Parathyroid adenoma (tissue), 2 donors: Measurements from ENCODE around the gene EXOC4.

Source experiments
- H2AFZ ChIP-seq: fragments of 300-600 bp; sonication (generic); one replicate; pipeline ENCODE4 v1.7.0; 2017; ENCODE audit warnings: antibody characterized with exemption, mild to moderate bottlenecking
- H3K27ac ChIP-seq: fragments of 300-600 bp; sonication (generic); one replicate; pipeline ENCODE4 v1.7.0; 2017
- H3K27me3 ChIP-seq: fragments of 300-600 bp; sonication (generic); one replicate; pipeline ENCODE4 v1.7.0; 2017; ENCODE audit warnings: low read length; ENCODE audit not compliant: control insufficient read depth, insufficient read depth
- H3K36me3 ChIP-seq: fragments of 300-600 bp; sonication (generic); one replicate; pipeline ENCODE4 v1.7.0; 2017; ENCODE audit warnings: low read length; ENCODE audit not compliant: control insufficient read depth, insufficient read depth
- H3K4me1 ChIP-seq: fragments of 300-600 bp; sonication (generic); one replicate; pipeline ENCODE4 v1.7.0; 2017; ENCODE audit warnings: control low read depth
- H3K4me2 ChIP-seq: fragments of 300-600 bp; sonication (generic); one replicate; pipeline ENCODE4 v1.7.0; 2017; ENCODE audit warnings: low read length
- H3K4me3 ChIP-seq: fragments of 300-600 bp; sonication (generic); one replicate; pipeline ENCODE4 v1.7.0; 2017; ENCODE audit warnings: low read depth, low read length
- H3K79me2 ChIP-seq: fragments of 300-600 bp; sonication (generic); one replicate; pipeline ENCODE4 v1.7.0; 2017; ENCODE audit warnings: control low read depth
- H3K9ac ChIP-seq: fragments of 300-600 bp; sonication (generic); one replicate; pipeline ENCODE4 v1.7.0; 2017; ENCODE audit warnings: mild to moderate bottlenecking
- H3K9me3 ChIP-seq: fragments of 300-600 bp; sonication (generic); one replicate; pipeline ENCODE4 v1.7.0; 2017; ENCODE audit warnings: low read length; ENCODE audit not compliant: control insufficient read depth
- TF ChIP-seq, protein P1 (sequence below): fragments of 300-600 bp; sonication (generic); IDR thresholded peaks from one replicate; pipeline ENCODE4 v1.7.0; 2017; ENCODE audit warnings: antibody characterized with exemption, mild to moderate bottlenecking
- donor health status: primary hyperparathyroidism.

Gene EXOC4

DNA sequence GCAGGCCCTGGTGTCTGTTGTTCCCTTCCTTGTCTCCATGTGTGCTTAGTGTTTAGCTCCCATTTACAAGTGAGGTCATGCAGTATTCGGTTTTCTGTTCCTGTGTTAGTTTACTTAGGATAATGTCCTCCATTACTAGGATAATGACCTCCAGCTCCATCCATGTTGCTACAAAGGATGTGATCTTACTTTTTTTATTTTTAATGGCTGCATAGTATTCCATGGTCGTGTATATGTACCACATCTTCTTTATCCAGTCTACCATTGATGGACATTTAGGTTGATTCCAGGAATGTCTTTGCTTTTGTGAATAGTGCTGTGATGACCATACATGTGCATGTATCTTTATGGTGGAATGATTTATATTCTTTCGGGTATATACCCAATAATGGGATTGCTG, 333.4 kb downstream of the EXOC4 start:
- TF ChIP-seq, protein P1, sequence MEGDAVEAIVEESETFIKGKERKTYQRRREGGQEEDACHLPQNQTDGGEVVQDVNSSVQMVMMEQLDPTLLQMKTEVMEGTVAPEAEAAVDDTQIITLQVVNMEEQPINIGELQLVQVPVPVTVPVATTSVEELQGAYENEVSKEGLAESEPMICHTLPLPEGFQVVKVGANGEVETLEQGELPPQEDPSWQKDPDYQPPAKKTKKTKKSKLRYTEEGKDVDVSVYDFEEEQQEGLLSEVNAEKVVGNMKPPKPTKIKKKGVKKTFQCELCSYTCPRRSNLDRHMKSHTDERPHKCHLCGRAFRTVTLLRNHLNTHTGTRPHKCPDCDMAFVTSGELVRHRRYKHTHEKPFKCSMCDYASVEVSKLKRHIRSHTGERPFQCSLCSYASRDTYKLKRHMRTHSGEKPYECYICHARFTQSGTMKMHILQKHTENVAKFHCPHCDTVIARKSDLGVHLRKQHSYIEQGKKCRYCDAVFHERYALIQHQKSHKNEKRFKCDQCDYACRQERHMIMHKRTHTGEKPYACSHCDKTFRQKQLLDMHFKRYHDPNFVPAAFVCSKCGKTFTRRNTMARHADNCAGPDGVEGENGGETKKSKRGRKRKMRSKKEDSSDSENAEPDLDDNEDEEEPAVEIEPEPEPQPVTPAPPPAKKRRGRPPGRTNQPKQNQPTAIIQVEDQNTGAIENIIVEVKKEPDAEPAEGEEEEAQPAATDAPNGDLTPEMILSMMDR = no peak
- Histone ChIP-seq H3K4me1 (no peaks in the 10 kb centered on the region), H3K4me2 (no peak overlapping the region), H3K4me3 (no peak overlapping the region), H3K9me3 (no peaks in the 10 kb centered on the region), H3K27ac (no peak overlapping the region), H2AFZ (no peak overlapping the region), H3K27me3 (no peaks in the 10 kb centered on the region), H3K9ac (no peak overlapping the region), H3K36me3 (no peaks in the 10 kb centered on the region), H3K79me2 (peaks cover 3% of the 10 kb centered on the region)

DNA sequence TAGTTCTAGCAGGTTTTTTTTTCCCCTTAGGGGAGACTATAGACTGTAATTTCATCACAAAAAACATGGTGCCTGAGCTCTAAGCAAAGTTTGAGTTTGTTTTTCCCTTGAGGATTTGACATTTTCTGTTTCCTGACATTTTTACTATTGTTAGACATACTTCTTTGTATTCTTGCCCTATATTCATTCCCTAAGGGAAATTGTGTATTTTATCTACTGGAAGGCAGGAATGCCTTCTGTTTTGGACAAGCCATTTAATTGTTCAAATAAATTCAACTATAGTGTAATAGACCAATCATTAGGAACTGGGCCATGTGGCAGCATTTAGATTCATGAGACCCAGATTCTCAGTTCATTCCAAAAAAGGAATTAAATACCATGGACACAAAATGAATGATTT, 335.0 kb downstream of the EXOC4 start:
- Histone ChIP-seq H3K79me2 (no peaks in the 10 kb centered on the region), H3K36me3 (no peaks in the 10 kb centered on the region), H3K9ac (no peak overlapping the region), H3K4me3 (no peak overlapping the region), H3K4me2 (no peak overlapping the region), H3K27me3 (no peaks in the 10 kb centered on the region), H3K27ac (no peak overlapping the region), H2AFZ (no peak overlapping the region), H3K9me3 (no peaks in the 10 kb centered on the region), H3K4me1 (no peaks in the 10 kb centered on the region)
- TF ChIP-seq, protein P1 = no peak

DNA sequence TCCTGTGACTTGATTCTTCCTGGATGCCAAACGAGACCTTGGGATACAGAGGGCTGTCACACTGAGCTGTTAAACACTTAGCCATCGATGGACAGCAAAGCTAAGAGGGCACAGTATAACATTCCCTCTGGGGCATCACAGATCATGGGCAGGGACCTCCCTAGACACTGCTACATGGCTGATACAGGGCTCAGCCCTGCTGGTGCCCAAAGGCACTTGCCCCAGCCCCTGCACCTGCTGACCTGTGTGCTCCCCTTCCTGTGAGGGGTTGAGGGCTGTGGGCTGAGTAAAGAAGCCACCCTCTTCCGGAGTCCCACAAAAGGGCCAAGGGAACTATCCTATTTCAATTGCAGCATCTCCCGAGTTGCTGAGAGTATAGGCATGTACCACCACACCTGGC, 337.9 kb downstream of the EXOC4 start:
- no peak overlapping the region for H3K9ac ChIP-seq
- H3K9me3 ChIP-seq = no peaks in the 10 kb centered on the region
- H3K79me2 ChIP-seq = no peaks in the 10 kb centered on the region
- no peaks in the 10 kb centered on the region for H3K36me3 ChIP-seq
- no peaks in the 10 kb centered on the region for H3K4me1 ChIP-seq
- no peak overlapping the region for H3K4me3 ChIP-seq
- H2AFZ ChIP-seq = no peak overlapping the region
- H3K27me3 ChIP-seq = no peaks in the 10 kb centered on the region
- H3K4me2 ChIP-seq = no peak overlapping the region
- H3K27ac ChIP-seq = no peak overlapping the region
- TF ChIP-seq, protein P1 = no peak

GRCh38 chr7:133591704-133592340, 338.9 kb downstream of the EXOC4 start:
- TF ChIP-seq, protein P1 = no peak
- Histone ChIP-seq H3K9ac (no peak overlapping the region), H3K4me2 (peak overlapping the region; percentile 43), H2AFZ (no peak overlapping the region), H3K4me1 (no peaks in the 10 kb centered on the region), H3K9me3 (no peaks in the 10 kb centered on the region), H3K36me3 (no peaks in the 10 kb centered on the region), H3K27me3 (no peaks in the 10 kb centered on the region), H3K79me2 (no peaks in the 10 kb centered on the region), H3K27ac (no peak overlapping the region), H3K4me3 (no peak overlapping the region)

DNA sequence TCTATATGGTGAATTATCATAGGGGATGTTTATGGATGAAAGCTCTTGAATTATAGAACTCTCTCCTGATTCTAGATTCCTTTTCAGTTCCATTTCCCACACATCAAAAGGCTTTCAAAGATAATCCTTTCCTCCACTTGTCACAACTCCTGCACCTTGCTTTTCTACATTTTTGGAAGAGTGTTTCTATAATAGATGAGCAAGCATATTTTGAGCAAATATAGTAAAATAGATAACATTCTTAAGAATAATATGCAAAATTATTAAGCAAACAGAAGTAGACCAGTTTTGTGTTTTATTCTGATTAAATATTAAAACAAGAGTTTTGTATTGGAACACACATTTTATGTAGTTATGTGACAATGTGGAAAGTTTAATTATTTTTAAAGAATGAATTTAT, 340.7 kb downstream of the EXOC4 start:
- Histone ChIP-seq H3K4me2 (no peak overlapping the region), H2AFZ (no peak overlapping the region), H3K4me3 (no peak overlapping the region), H3K27ac (no peak overlapping the region), H3K4me1 (no peaks in the 10 kb centered on the region), H3K36me3 (no peaks in the 10 kb centered on the region), H3K9me3 (no peaks in the 10 kb centered on the region), H3K27me3 (no peaks in the 10 kb centered on the region), H3K79me2 (no peaks in the 10 kb centered on the region), H3K9ac (no peak overlapping the region)
- TF ChIP-seq, protein P1 = no peak
